COLO829 (cell line): ENCODE measurements around the gene SWI5.
"Not testable (repeated sequence)": the region's sequence is repeated elsewhere in the genome, so short reads cannot be mapped to it uniquely, and the experiment has no call there.

ENCODE experiments used
- DNase-seq: peaks from one replicate; pipeline ENCODE4 v3.0.0; 2012; ENCODE audit warnings: low spot score

SWI5 gene

GRCh38 chr9:128279088-128280073 is 3.3 kb downstream of the SWI5 start:
- DNase-seq = not testable (repeated sequence)

GRCh38 chr9:128280084-128280622 is 4.1 kb downstream of the SWI5 start:
- DNase-seq = no peak

GRCh38 chr9:128282500-128282899 is 6.4 kb downstream of the SWI5 start:
- no peak for DNase-seq

GRCh38 chr9:128285033-128285784 is 9.1 kb downstream of the SWI5 start:
- no peak for DNase-seq

GRCh38 chr9:128286440-128286839 is 10.4 kb downstream of the SWI5 start:
- DNase-seq = no peak

GRCh38 chr9:128288273-128289004 is 12.4 kb downstream of the SWI5 start:
- DNase-seq = no peak

GRCh38 chr9:128292009-128292408 is 15.9 kb downstream of the SWI5 start:
- no peak for DNase-seq

- DNase-seq = no peak
Measured at GRCh38 chr9:128293091-128293490, 17.0 kb downstream of the SWI5 start.

- DNase-seq = no peak
Measured at GRCh38 chr9:128294142-128294541, 18.1 kb downstream of the SWI5 start.

GRCh38 chr9:128296340-128297220 is 20.5 kb downstream of the SWI5 start:
- no peak for DNase-seq

- no peak for DNase-seq
Measured at GRCh38 chr9:128297221-128297773, 21.2 kb downstream of the SWI5 start.

GRCh38 chr9:128298535-128299482 is 22.7 kb downstream of the SWI5 start:
- DNase-seq = no peak

- DNase-seq = no peak
Measured at GRCh38 chr9:128304136-128304970, 28.3 kb downstream of the SWI5 start.

- DNase-seq = no peak
Measured at GRCh38 chr9:128304971-128305288, 28.9 kb downstream of the SWI5 start.

GRCh38 chr9:128309551-128309950 is 33.5 kb downstream of the SWI5 start:
- DNase-seq = no peak

- DNase-seq = peak; percentile 40
Measured at GRCh38 chr9:128310461-128310860, 34.4 kb downstream of the SWI5 start.

GRCh38 chr9:128314697-128315096 is 38.6 kb downstream of the SWI5 start:
- no peak for DNase-seq

GRCh38 chr9:128316421-128316820 is 40.3 kb downstream of the SWI5 start:
- DNase-seq = no peak

- DNase-seq = no peak
Measured at GRCh38 chr9:128317629-128318028, 41.6 kb downstream of the SWI5 start.
